GM23338 (cell line): Measurements from ENCODE around the gene CCDC184. TPM values are rescaled to one million over a fixed set of nuclear protein-coding genes. Genes with fewer than 3 reads are reported as not detected.

Experiments
- ATAC-seq: fragments of 200-7000 bp; cut with Tn5 transposase; 3 replicates; pipeline ENCODE4 v1.9.1; 2020
- DNase-seq: peaks from one replicate; pipeline ENCODE4 v3.0.0-alpha.2; 2015; ENCODE audit warnings: low spot score
- H2AFZ ChIP-seq: fragments of 200-600 bp; sonication (generic); 2 replicates; pipeline ENCODE4 v1.8.0; 2016; ENCODE audit warnings: antibody characterized with exemption, mild to moderate bottlenecking, moderate library complexity
- H3F3A ChIP-seq: fragments of 200-600 bp; sonication (generic); replicated peaks from 2 replicates; pipeline ENCODE4 v1.8.0; 2017; ENCODE audit warnings: antibody characterized with exemption, mixed run types, low read depth
- H3K27ac ChIP-seq: fragments of 200-600 bp; sonication (generic); 2 replicates; pipeline ENCODE4 v1.6.1; 2016; ENCODE audit warnings: low read depth
- H3K27me3 ChIP-seq: fragments of 200-600 bp; sonication (generic); 2 replicates; pipeline ENCODE4 v1.8.0; 2016; ENCODE audit warnings: mild to moderate bottlenecking, mixed run types, moderate library complexity; ENCODE audit not compliant: insufficient read depth
- H3K36me3 ChIP-seq: fragments of 200-600 bp; sonication (generic); 2 replicates; pipeline ENCODE4 v1.8.0; 2016; ENCODE audit warnings: mild to moderate bottlenecking; ENCODE audit not compliant: insufficient read depth
- H3K4me1 ChIP-seq: fragments of 200-600 bp; sonication (generic); 2 replicates; pipeline ENCODE4 v1.8.0; 2016; ENCODE audit warnings: mild to moderate bottlenecking, moderate library complexity; ENCODE audit not compliant: insufficient read depth
- H3K4me2 ChIP-seq: fragments of 200-600 bp; sonication (generic); 2 replicates; pipeline ENCODE4 v1.7.1; 2017; ENCODE audit warnings: mixed run types
- H3K4me3 ChIP-seq: fragments of 200-600 bp; sonication (generic); 2 replicates; pipeline ENCODE4 v1.6.1; 2016; ENCODE audit warnings: mixed run types
- H3K79me2 ChIP-seq: fragments of 200-600 bp; sonication (generic); replicated peaks from 2 replicates; pipeline ENCODE4 v1.8.0; 2017; ENCODE audit warnings: mild to moderate bottlenecking; ENCODE audit not compliant: insufficient read depth
- H3K9me2 ChIP-seq: fragments of 200-600 bp; sonication (generic); 2 replicates; pipeline ENCODE4 v1.8.0; 2017; ENCODE audit not compliant: insufficient read depth
- H4K20me1 ChIP-seq: fragments of 200-600 bp; sonication (generic); replicated peaks from 2 replicates; pipeline ENCODE4 v1.8.0; 2017; ENCODE audit warnings: mild to moderate bottlenecking; ENCODE audit not compliant: insufficient read depth
- H3K27ac Mint-ChIP-seq: 2 replicates; pipeline ENCODE4 v1.8.0; 2020; ENCODE audit warnings: inconsistent platforms, mild to moderate bottlenecking, moderate library complexity, mixed read lengths
- H3K27me3 Mint-ChIP-seq: 3 replicates; pipeline ENCODE4 v1.8.0; 2022; ENCODE audit warnings: low read depth, mild to moderate bottlenecking, moderate library complexity, mixed read lengths, inconsistent platforms; ENCODE audit not compliant: insufficient read depth, poor library complexity
- H3K36me3 Mint-ChIP-seq: 3 replicates; pipeline ENCODE4 v1.8.0; 2021; ENCODE audit warnings: low read depth, mild to moderate bottlenecking, inconsistent platforms, moderate library complexity, mixed read lengths
- H3K4me1 Mint-ChIP-seq: 3 replicates; pipeline ENCODE4 v1.8.0; 2020; ENCODE audit warnings: mild to moderate bottlenecking, inconsistent platforms, mixed read lengths
- H3K4me3 Mint-ChIP-seq: 3 replicates; pipeline ENCODE4 v1.8.0; 2021; ENCODE audit warnings: moderate library complexity, mild to moderate bottlenecking, inconsistent platforms, mixed read lengths
- H3K9me3 Mint-ChIP-seq: 3 replicates; pipeline ENCODE4 v1.8.0; 2020; ENCODE audit warnings: moderate library complexity, mild to moderate bottlenecking, inconsistent platforms, mixed read lengths
- CREB1 ChIP-seq: fragments of 250-450 bp; sonication (Bioruptor Pico); IDR thresholded peaks from 2 replicates; pipeline ENCODE4 v1.5.0; 2020; ENCODE audit warnings: low read depth, mild to moderate bottlenecking, moderate library complexity
- EZH2 ChIP-seq: fragments of 200-600 bp; sonication (generic); IDR thresholded peaks from one replicate; pipeline ENCODE4 v1.8.0; 2017; ENCODE audit warnings: antibody characterized with exemption, mild to moderate bottlenecking, low read depth; ENCODE audit not compliant: unreplicated experiment
- JUNB ChIP-seq: IDR thresholded peaks from one replicate; pipeline ENCODE4 v1.6.1; 2016; ENCODE audit warnings: antibody characterized with exemption; ENCODE audit not compliant: unreplicated experiment
- NANOG ChIP-seq: IDR thresholded peaks from 2 replicates; pipeline ENCODE4 v1.6.1; 2016; ENCODE audit warnings: antibody characterized with exemption, borderline replicate concordance
- POLR2AphosphoS5 ChIP-seq: IDR thresholded peaks from 2 replicates; pipeline ENCODE4 v1.6.1; 2016; ENCODE audit warnings: antibody characterized with exemption, low read depth
- STAT1 ChIP-seq: IDR thresholded peaks from one replicate; pipeline ENCODE4 v1.6.1; 2016; ENCODE audit warnings: antibody characterized with exemption; ENCODE audit not compliant: unreplicated experiment
- ZNF114 ChIP-seq: fragments of 250-450 bp; sonication (Bioruptor Pico); IDR thresholded peaks from 2 replicates; pipeline ENCODE4 v1.5.0; 2020; ENCODE audit warnings: mild to moderate bottlenecking, moderate library complexity
- ZNF331 ChIP-seq: fragments of 250-450 bp; sonication (Bioruptor Pico); IDR thresholded peaks from 2 replicates; pipeline ENCODE4 v1.5.0; 2020; ENCODE audit warnings: low read depth, mild to moderate bottlenecking, moderate library complexity
- polyA plus RNA-seq: library from polyadenylated mRNA; unstranded; fragments of >200 nt; fragmentation: Nextera tagmentation; extraction: Ambion mirVana; gene quantifications from 2 replicates; pipeline ENCODE4 v1.2.1, GENCODE V29; 2016
- total RNA-seq: library from RNA; depleted of rRNA; stranded (reverse); fragments of >200 nt; shearing (Covaris generic); gene quantifications from 2 replicates; pipeline ENCODE4 v1.2.3, GENCODE V29; 2014
- TF ChIP-seq, protein P1 (sequence below), 2 experiments: fragments of 200-600 bp in 1 of 2; sonication (generic) in 1 of 2; conservative IDR thresholded peaks; 2 replicates each; pipeline versions ENCODE4 v1.5.1 to v1.6.1; 2016 to 2017; ENCODE audit warnings: antibody characterized with exemption in 2 of 2, low read depth in 2 of 2, mild to moderate bottlenecking in 2 of 2, moderate library complexity in 1 of 2
- TF ChIP-seq, protein P2 (sequence below): fragments of 250-450 bp; sonication (Bioruptor Pico); IDR thresholded peaks from 2 replicates; pipeline ENCODE4 v1.5.0; 2020; ENCODE audit warnings: mild to moderate bottlenecking, moderate library complexity
- TF ChIP-seq, protein P3 (sequence below): IDR thresholded peaks from one replicate; pipeline ENCODE4 v1.6.1; 2018; ENCODE audit warnings: antibody characterized with exemption; ENCODE audit not compliant: unreplicated experiment

CCDC184 gene
- total and polyA plus RNA-seq, 2 experiments from 2014 or later = 1.8 to 2.8 TPM

DNA sequence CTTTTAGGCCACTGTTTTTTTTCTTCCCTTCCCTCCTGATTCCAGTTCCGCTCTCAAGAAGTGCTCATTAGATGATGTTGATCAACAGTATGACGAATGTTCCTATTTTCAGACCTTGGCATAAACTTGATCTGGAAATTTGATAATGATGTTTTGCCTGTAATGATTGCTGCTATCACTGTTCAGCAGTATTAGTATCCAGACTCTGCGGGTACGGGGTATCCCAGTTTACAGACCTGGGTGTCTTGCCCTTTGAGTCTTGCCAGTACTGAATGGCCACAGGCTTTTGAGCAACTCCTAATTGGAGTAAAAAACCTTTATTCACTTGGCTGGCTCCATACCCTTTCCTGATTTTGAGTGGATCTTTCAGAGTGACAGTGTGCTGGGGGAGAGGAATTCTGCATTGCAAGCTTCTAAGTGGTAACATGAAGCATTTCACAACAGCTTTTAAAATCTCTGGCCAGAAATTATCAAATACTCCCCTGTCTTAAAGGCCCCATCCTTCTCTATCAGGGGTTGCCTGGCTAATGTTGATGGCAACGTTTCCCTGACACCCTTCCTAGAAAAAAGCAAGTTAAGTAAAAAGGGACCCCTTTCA is 20.2 kb upstream of the CCDC184 start:
- no peaks in the 10 kb centered on the region for H3K9me2 ChIP-seq
- H3K79me2 ChIP-seq = no peaks in the 10 kb centered on the region
- Mint-ChIP-seq H3K27ac (no peak overlapping the region), H3K4me1 (peaks cover under 1% of the 10 kb centered on the region; the same call in 1 of the 3 replicates), H3K9me3 (no peaks in the 10 kb centered on the region), H3K27me3 (peaks cover 2% of the 10 kb centered on the region), H3K36me3 (no peaks in the 10 kb centered on the region), H3K4me3 (no peak overlapping the region)
- H2AFZ ChIP-seq = no peak overlapping the region; the same call in 1 of the 2 replicates
- H3K27ac ChIP-seq = no peak overlapping the region
- no peaks in the 10 kb centered on the region for H4K20me1 ChIP-seq
- no peak overlapping the region for H3K4me3 ChIP-seq
- DNase-seq = no peak
- H3K36me3 ChIP-seq = no peaks in the 10 kb centered on the region
- H3K4me1 ChIP-seq = no peaks in the 10 kb centered on the region
- H3K27me3 ChIP-seq = no peaks in the 10 kb centered on the region
- ATAC-seq = no peak
- TF ChIP-seq, protein P1, sequence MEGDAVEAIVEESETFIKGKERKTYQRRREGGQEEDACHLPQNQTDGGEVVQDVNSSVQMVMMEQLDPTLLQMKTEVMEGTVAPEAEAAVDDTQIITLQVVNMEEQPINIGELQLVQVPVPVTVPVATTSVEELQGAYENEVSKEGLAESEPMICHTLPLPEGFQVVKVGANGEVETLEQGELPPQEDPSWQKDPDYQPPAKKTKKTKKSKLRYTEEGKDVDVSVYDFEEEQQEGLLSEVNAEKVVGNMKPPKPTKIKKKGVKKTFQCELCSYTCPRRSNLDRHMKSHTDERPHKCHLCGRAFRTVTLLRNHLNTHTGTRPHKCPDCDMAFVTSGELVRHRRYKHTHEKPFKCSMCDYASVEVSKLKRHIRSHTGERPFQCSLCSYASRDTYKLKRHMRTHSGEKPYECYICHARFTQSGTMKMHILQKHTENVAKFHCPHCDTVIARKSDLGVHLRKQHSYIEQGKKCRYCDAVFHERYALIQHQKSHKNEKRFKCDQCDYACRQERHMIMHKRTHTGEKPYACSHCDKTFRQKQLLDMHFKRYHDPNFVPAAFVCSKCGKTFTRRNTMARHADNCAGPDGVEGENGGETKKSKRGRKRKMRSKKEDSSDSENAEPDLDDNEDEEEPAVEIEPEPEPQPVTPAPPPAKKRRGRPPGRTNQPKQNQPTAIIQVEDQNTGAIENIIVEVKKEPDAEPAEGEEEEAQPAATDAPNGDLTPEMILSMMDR (conservative IDR thresholded peaks at IDR 0.05; ENCODE audit: low read depth in 2 of 2) = no peak
- no peak for TF ChIP-seq JUNB
- no peak for TF ChIP-seq ZNF114 (CRISPR knock-in tag)
- no peak overlapping the region for H3K4me2 ChIP-seq
- H3F3A ChIP-seq = no peaks in the 10 kb centered on the region

DNA sequence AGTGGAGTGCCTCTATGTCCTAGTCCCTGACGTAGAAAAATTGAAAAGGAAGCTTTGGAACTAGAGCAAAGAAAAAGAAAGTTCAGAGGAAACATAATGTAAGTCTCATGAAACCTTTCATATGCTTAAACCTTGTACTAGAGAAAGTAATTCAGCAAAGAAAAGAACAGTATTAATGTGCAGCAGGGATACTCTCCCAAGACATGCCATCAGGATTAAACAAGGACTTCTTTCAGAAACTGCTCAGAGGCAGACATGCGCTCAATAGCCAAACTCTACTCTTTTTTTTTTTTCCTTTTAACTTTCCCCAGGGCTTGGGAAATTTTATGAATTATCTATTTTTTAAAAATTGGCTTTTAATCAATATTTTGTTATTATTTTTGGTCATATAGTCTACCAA is 19.0 kb upstream of the CCDC184 start:
- H3K36me3 ChIP-seq = no peaks in the 10 kb centered on the region
- no peaks in the 10 kb centered on the region for H3K27me3 ChIP-seq
- Mint-ChIP-seq H3K9me3 (no peaks in the 10 kb centered on the region), H3K4me1 (no peaks in the 10 kb centered on the region), H3K27me3 (peaks cover 2% of the 10 kb centered on the region), H3K36me3 (no peaks in the 10 kb centered on the region), H3K4me3 (no peak overlapping the region), H3K27ac (no peak overlapping the region)
- no peaks in the 10 kb centered on the region for H3K4me1 ChIP-seq
- no peaks in the 10 kb centered on the region for H3K79me2 ChIP-seq
- DNase-seq (no peak), ATAC-seq (no peak)
- H3K4me3 ChIP-seq = no peak overlapping the region
- H3K4me2 ChIP-seq = no peak overlapping the region
- H3K9me2 ChIP-seq = no peaks in the 10 kb centered on the region
- no peak overlapping the region for H3K27ac ChIP-seq
- H3F3A ChIP-seq = no peaks in the 10 kb centered on the region
- H2AFZ ChIP-seq = no peak overlapping the region
- H4K20me1 ChIP-seq = no peaks in the 10 kb centered on the region
- TF ChIP-seq STAT1 (no peak), ZNF331 (CRISPR knock-in tag) (no peak), NANOG (no peak), CREB1 (CRISPR knock-in tag) (no peak), EZH2 (no peak), JUNB (no peak), POLR2AphosphoS5 (no peak), ZNF114 (CRISPR knock-in tag) (no peak)
- TF ChIP-seq, protein P2, sequence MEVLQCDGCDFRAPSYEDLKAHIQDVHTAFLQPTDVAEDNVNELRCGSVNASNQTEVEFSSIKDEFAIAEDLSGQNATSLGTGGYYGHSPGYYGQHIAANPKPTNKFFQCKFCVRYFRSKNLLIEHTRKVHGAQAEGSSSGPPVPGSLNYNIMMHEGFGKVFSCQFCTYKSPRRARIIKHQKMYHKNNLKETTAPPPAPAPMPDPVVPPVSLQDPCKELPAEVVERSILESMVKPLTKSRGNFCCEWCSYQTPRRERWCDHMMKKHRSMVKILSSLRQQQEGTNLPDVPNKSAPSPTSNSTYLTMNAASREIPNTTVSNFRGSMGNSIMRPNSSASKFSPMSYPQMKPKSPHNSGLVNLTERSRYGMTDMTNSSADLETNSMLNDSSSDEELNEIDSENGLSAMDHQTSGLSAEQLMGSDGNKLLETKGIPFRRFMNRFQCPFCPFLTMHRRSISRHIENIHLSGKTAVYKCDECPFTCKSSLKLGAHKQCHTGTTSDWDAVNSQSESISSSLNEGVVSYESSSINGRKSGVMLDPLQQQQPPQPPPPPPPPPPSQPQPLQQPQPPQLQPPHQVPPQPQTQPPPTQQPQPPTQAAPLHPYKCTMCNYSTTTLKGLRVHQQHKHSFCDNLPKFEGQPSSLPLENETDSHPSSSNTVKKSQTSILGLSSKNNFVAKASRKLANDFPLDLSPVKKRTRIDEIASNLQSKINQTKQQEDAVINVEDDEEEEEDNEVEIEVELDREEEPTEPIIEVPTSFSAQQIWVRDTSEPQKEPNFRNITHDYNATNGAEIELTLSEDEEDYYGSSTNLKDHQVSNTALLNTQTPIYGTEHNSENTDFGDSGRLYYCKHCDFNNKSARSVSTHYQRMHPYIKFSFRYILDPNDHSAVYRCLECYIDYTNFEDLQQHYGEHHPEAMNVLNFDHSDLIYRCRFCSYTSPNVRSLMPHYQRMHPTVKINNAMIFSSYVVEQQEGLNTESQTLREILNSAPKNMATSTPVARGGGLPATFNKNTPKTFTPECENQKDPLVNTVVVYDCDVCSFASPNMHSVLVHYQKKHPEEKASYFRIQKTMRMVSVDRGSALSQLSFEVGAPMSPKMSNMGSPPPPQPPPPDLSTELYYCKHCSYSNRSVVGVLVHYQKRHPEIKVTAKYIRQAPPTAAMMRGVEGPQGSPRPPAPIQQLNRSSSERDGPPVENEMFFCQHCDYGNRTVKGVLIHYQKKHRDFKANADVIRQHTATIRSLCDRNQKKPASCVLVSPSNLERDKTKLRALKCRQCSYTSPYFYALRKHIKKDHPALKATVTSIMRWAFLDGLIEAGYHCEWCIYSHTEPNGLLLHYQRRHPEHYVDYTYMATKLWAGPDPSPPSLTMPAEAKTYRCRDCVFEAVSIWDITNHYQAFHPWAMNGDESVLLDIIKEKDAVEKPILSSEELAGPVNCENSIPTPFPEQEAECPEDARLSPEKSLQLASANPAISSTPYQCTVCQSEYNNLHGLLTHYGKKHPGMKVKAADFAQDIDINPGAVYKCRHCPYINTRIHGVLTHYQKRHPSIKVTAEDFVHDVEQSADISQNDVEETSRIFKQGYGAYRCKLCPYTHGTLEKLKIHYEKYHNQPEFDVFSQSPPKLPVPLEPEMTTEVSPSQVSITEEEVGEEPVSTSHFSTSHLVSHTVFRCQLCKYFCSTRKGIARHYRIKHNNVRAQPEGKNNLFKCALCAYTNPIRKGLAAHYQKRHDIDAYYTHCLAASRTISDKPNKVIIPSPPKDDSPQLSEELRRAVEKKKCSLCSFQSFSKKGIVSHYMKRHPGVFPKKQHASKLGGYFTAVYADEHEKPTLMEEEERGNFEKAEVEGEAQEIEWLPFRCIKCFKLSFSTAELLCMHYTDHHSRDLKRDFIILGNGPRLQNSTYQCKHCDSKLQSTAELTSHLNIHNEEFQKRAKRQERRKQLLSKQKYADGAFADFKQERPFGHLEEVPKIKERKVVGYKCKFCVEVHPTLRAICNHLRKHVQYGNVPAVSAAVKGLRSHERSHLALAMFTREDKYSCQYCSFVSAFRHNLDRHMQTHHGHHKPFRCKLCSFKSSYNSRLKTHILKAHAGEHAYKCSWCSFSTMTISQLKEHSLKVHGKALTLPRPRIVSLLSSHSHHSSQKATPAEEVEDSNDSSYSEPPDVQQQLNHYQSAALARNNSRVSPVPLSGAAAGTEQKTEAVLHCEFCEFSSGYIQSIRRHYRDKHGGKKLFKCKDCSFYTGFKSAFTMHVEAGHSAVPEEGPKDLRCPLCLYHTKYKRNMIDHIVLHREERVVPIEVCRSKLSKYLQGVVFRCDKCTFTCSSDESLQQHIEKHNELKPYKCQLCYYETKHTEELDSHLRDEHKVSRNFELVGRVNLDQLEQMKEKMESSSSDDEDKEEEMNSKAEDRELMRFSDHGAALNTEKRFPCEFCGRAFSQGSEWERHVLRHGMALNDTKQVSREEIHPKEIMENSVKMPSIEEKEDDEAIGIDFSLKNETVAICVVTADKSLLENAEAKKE = no peak
- TF ChIP-seq, protein P3, sequence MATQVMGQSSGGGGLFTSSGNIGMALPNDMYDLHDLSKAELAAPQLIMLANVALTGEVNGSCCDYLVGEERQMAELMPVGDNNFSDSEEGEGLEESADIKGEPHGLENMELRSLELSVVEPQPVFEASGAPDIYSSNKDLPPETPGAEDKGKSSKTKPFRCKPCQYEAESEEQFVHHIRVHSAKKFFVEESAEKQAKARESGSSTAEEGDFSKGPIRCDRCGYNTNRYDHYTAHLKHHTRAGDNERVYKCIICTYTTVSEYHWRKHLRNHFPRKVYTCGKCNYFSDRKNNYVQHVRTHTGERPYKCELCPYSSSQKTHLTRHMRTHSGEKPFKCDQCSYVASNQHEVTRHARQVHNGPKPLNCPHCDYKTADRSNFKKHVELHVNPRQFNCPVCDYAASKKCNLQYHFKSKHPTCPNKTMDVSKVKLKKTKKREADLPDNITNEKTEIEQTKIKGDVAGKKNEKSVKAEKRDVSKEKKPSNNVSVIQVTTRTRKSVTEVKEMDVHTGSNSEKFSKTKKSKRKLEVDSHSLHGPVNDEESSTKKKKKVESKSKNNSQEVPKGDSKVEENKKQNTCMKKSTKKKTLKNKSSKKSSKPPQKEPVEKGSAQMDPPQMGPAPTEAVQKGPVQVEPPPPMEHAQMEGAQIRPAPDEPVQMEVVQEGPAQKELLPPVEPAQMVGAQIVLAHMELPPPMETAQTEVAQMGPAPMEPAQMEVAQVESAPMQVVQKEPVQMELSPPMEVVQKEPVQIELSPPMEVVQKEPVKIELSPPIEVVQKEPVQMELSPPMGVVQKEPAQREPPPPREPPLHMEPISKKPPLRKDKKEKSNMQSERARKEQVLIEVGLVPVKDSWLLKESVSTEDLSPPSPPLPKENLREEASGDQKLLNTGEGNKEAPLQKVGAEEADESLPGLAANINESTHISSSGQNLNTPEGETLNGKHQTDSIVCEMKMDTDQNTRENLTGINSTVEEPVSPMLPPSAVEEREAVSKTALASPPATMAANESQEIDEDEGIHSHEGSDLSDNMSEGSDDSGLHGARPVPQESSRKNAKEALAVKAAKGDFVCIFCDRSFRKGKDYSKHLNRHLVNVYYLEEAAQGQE = no peak
